Ishikawa (cell line): ENCODE measurements around the gene PXN.

Experiments used
- CEBPB ChIP-seq: IDR thresholded peaks from 2 replicates; pipeline ENCODE4 v1.6.1; 2012
- CREB1 ChIP-seq: IDR thresholded peaks from 2 replicates; pipeline ENCODE4 v1.6.1; 2012; ENCODE audit warnings: low read depth
- EGR1 ChIP-seq: IDR thresholded peaks from 2 replicates; pipeline ENCODE4 v1.6.1; 2012
- EP300 ChIP-seq: IDR thresholded peaks from 2 replicates; pipeline ENCODE4 v1.6.1; 2012; ENCODE audit warnings: borderline replicate concordance
- FOXM1 ChIP-seq: IDR thresholded peaks from 2 replicates; pipeline ENCODE4 v1.6.1; 2012; ENCODE audit warnings: low read depth, borderline replicate concordance
- MAX ChIP-seq: IDR thresholded peaks from 2 replicates; pipeline ENCODE4 v1.6.1; 2012
- NFIC ChIP-seq: IDR thresholded peaks from 2 replicates; pipeline ENCODE4 v1.6.1; 2012
- RAD21 ChIP-seq: IDR thresholded peaks from 2 replicates; pipeline ENCODE4 v1.6.1; 2012; ENCODE audit warnings: low read depth
- REST ChIP-seq: IDR thresholded peaks from 2 replicates; pipeline ENCODE4 v1.6.1; 2012; ENCODE audit warnings: low read depth, mild to moderate bottlenecking
- TAF1 ChIP-seq: IDR thresholded peaks from 2 replicates; pipeline ENCODE4 v1.6.1; 2012; ENCODE audit warnings: low read depth, mild to moderate bottlenecking
- TCF12 ChIP-seq: IDR thresholded peaks from 2 replicates; pipeline ENCODE4 v1.6.1; 2012; ENCODE audit warnings: low read depth
- TEAD4 ChIP-seq: IDR thresholded peaks from 2 replicates; pipeline ENCODE4 v1.6.1; 2012
- USF1 ChIP-seq: IDR thresholded peaks from 2 replicates; pipeline ENCODE4 v1.6.1; 2012
- YY1 ChIP-seq: IDR thresholded peaks from 2 replicates; pipeline ENCODE4 v1.6.1; 2012; ENCODE audit warnings: low read depth
- ZBTB7A ChIP-seq: IDR thresholded peaks from 2 replicates; pipeline ENCODE4 v1.6.1; 2012; ENCODE audit warnings: low read depth

Gene PXN

GRCh38 chr12:120265473-120266179 lies at the start of gene PXN:
TSS of gene PXN (minus strand) at chr12:120265730. CDS start at chr12:120265629, 101 bp downstream.
- TF ChIP-seq RAD21 (peak; percentile 86), USF1 (0 out of 2 replicates have a peak, but pooled peaks have one; percentile 5), ZBTB7A (0 out of 2 replicates have a peak, but pooled peaks have one; percentile 77), TCF12 (no peak), TAF1 (peak; percentile 48; the same call in 1 of the 2 replicates), CREB1 (no peak), EGR1 (peak; percentile 68)

- TF ChIP-seq TAF1: no peak
- TF ChIP-seq RAD21: 0 out of 2 replicates have a peak, but pooled peaks have one; percentile 17
Measured at GRCh38 chr12:120314220-120314619, 48.7 kb upstream of the PXN start.

GRCh38 chr12:120301962-120302815 lies 36.7 kb upstream of the PXN start, which contains the start of gene SIRT4:
TSS of gene SIRT4 (plus strand) at chr12:120302321. CDS start at chr12:120303562, 1,241 bp downstream.
- 0 out of 2 replicates have a peak, but pooled peaks have one; percentile 34 for TF ChIP-seq TCF12
- peak; percentile 48 for TF ChIP-seq TEAD4
- TF ChIP-seq REST: no peak
- no peak for TF ChIP-seq NFIC
- no peak for TF ChIP-seq EP300
- peak; percentile 35; the same call in 1 of the 2 replicates for TF ChIP-seq RAD21
- TF ChIP-seq USF1: 0 out of 2 replicates have a peak, but pooled peaks have one; percentile 3
- TF ChIP-seq TAF1: no peak
- TF ChIP-seq EGR1: no peak
- no peak for TF ChIP-seq YY1
- TF ChIP-seq CREB1: 0 out of 2 replicates have a peak, but pooled peaks have one; percentile 24
- peak; percentile 15; the same call in 1 of the 2 replicates for TF ChIP-seq FOXM1
- no peak for TF ChIP-seq ZBTB7A
- TF ChIP-seq CEBPB: no peak
- no peak for TF ChIP-seq MAX

- peak; percentile 60 for TF ChIP-seq YY1
- peak; percentile 76 for TF ChIP-seq EP300
- TF ChIP-seq ZBTB7A: no peak
- TF ChIP-seq EGR1: peak; percentile 72; the same call in 1 of the 2 replicates
- peak; percentile 77 for TF ChIP-seq FOXM1
- TF ChIP-seq TAF1: peak; percentile 45; the same call in 1 of the 2 replicates
- TF ChIP-seq CREB1: no peak; the same call in 1 of the 2 replicates
- TF ChIP-seq CEBPB: peak; percentile 68
- TF ChIP-seq NFIC: peak; percentile 67; the same call in 1 of the 2 replicates
- peak; percentile 86 for TF ChIP-seq TCF12
- TF ChIP-seq USF1: 0 out of 2 replicates have a peak, but pooled peaks have one; percentile 2
- no peak for TF ChIP-seq REST
- peak; percentile 1; the same call in 1 of the 2 replicates for TF ChIP-seq RAD21
- TF ChIP-seq TEAD4: peak; percentile 60; the same call in 1 of the 2 replicates
- TF ChIP-seq MAX: peak; percentile 61
Measured at GRCh38 chr12:120292661-120293531, 27.4 kb upstream of the PXN start, which contains the start of gene RNU4-1. TSS of gene RNU4-1 (minus strand) at chr12:120293237.
